ENCODE results near the gene DYRK3. TPM values are rescaled to one million over a fixed set of nuclear protein-coding genes. Genes with fewer than 3 reads are reported as not detected.

Gene DYRK3
- total and polyA plus RNA-seq, 2 of the 13 experiments (the other 11 are each of a cell fraction or from before 2014, with no cell fraction given), result 0.48 to 2.8 TPM

DNA sequence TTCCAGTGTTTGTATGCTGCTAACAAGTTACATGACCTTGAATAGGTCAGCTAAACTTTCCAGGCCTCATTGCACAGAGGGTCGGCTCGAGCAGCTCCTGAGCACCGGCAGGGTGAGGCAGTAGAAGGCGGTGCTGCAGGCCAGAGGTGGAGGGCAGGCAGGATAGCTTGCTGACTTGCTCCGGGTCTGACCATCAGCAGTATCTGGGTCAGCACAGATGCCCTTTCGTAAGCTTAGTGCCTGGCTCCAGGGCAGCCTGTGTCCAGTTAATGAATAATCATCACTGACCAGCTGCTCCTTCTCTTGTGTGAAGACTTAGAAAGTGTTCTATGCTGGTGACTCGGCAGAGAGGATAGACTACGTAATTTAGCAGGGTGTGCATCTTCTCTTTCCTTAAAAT is 56.3 kb downstream of the DYRK3 start (continued):
- TF ChIP-seq, protein P1, sequence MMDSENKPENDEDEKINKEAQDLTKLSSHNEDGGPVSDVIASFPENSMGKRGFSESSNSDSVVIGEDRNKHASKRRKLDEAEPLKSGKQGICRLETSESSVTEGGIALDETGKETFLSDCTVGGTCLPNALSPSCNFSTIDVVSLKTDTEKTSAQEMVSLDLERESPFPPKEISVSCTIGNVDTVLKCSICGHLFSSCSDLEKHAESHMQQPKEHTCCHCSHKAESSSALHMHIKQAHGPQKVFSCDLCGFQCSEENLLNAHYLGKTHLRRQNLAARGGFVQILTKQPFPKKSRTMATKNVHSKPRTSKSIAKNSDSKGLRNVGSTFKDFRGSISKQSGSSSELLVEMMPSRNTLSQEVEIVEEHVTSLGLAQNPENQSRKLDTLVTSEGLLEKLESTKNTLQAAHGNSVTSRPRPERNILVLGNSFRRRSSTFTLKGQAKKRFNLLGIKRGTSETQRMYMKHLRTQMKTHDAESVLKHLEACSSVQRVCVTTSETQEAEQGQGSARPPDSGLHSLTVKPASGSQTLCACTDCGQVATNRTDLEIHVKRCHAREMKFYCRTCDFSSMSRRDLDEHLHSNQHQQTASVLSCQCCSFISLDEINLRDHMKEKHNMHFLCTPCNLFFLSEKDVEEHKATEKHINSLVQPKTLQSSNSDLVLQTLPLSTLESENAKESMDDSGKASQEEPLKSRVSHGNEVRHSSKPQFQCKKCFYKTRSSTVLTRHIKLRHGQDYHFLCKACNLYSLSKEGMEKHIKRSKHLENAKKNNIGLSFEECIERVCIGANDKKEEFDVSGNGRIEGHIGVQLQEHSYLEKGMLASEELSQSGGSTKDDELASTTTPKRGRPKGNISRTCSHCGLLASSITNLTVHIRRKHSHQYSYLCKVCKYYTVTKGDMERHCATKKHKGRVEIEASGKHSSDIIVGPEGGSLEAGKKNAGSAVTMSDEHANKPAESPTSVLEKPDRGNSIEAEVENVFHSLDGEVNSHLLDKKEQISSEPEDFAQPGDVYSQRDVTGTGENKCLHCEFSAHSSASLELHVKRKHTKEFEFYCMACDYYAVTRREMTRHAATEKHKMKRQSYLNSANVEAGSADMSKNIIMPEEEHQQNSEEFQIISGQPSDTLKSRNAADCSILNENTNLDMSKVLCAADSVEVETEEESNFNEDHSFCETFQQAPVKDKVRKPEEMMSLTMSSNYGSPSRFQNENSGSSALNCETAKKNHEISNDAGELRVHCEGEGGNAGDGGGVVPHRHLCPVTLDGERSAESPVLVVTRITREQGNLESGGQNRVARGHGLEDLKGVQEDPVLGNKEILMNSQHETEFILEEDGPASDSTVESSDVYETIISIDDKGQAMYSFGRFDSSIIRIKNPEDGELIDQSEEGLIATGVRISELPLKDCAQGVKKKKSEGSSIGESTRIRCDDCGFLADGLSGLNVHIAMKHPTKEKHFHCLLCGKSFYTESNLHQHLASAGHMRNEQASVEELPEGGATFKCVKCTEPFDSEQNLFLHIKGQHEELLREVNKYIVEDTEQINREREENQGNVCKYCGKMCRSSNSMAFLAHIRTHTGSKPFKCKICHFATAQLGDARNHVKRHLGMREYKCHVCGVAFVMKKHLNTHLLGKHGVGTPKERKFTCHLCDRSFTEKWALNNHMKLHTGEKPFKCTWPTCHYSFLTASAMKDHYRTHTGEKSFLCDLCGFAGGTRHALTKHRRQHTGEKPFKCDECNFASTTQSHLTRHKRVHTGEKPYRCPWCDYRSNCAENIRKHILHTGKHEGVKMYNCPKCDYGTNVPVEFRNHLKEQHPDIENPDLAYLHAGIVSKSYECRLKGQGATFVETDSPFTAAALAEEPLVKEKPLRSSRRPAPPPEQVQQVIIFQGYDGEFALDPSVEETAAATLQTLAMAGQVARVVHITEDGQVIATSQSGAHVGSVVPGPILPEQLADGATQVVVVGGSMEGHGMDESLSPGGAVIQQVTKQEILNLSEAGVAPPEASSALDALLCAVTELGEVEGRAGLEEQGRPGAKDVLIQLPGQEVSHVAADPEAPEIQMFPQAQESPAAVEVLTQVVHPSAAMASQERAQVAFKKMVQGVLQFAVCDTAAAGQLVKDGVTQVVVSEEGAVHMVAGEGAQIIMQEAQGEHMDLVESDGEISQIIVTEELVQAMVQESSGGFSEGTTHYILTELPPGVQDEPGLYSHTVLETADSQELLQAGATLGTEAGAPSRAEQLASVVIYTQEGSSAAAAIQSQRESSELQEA (CRISPR knock-in tag; IDR thresholded peaks at IDR 0.05; ENCODE audit: not compliant biosample characterization), result no peak
- TF ChIP-seq, protein P2, sequence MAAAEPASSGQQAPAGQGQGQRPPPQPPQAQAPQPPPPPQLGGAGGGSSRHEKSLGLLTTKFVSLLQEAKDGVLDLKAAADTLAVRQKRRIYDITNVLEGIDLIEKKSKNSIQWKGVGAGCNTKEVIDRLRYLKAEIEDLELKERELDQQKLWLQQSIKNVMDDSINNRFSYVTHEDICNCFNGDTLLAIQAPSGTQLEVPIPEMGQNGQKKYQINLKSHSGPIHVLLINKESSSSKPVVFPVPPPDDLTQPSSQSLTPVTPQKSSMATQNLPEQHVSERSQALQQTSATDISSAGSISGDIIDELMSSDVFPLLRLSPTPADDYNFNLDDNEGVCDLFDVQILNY (CRISPR knock-in tag; conservative IDR thresholded peaks at IDR 0.05), result no peak
- TF ChIP-seq ZNF570 (CRISPR knock-in tag; IDR thresholded peaks at IDR 0.05; ENCODE audit: borderline replicate concordance) (no peak), BORCS8-MEF2B (CRISPR knock-in tag; IDR thresholded peaks at IDR 0.05) (no peak), CBX1 (IDR thresholded peaks at IDR 0.05; ENCODE audit: low read depth) (no peak), EHMT2 (IDR thresholded peaks at IDR 0.05; ENCODE audit: borderline replicate concordance, low read depth, low read length) (no peak), NRL (CRISPR knock-in tag; IDR thresholded peaks at IDR 0.05; ENCODE audit: borderline replicate concordance) (no peak), ZNF549 (CRISPR knock-in tag; IDR thresholded peaks at IDR 0.05) (no peak), BHLHE40 (IDR thresholded peaks at IDR 0.05; ENCODE audit: low read length) (no peak), SNAPC2 (CRISPR knock-in tag; IDR thresholded peaks at IDR 0.05) (no peak), ZFP82 (CRISPR knock-in tag; IDR thresholded peaks at IDR 0.05; ENCODE audit: borderline replicate concordance) (no peak), ATAD3A (CRISPR knock-in tag; IDR thresholded peaks at IDR 0.05) (no peak), KLF11 (CRISPR knock-in tag; IDR thresholded peaks at IDR 0.05) (no peak), HNRNPK (IDR thresholded peaks at IDR 0.05; ENCODE audit: low read depth, low read length, poor library complexity, severe bottlenecking) (no peak), ZNF230 (CRISPR knock-in tag; IDR thresholded peaks at IDR 0.05) (no peak)
- TF ChIP-seq, protein P3, sequence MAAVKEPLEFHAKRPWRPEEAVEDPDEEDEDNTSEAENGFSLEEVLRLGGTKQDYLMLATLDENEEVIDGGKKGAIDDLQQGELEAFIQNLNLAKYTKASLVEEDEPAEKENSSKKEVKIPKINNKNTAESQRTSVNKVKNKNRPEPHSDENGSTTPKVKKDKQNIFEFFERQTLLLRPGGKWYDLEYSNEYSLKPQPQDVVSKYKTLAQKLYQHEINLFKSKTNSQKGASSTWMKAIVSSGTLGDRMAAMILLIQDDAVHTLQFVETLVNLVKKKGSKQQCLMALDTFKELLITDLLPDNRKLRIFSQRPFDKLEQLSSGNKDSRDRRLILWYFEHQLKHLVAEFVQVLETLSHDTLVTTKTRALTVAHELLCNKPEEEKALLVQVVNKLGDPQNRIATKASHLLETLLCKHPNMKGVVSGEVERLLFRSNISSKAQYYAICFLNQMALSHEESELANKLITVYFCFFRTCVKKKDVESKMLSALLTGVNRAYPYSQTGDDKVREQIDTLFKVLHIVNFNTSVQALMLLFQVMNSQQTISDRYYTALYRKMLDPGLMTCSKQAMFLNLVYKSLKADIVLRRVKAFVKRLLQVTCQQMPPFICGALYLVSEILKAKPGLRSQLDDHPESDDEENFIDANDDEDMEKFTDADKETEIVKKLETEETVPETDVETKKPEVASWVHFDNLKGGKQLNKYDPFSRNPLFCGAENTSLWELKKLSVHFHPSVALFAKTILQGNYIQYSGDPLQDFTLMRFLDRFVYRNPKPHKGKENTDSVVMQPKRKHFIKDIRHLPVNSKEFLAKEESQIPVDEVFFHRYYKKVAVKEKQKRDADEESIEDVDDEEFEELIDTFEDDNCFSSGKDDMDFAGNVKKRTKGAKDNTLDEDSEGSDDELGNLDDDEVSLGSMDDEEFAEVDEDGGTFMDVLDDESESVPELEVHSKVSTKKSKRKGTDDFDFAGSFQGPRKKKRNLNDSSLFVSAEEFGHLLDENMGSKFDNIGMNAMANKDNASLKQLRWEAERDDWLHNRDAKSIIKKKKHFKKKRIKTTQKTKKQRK (IDR thresholded peaks at IDR 0.05; ENCODE audit: low read length), result no peak
- TF ChIP-seq, protein P4, sequence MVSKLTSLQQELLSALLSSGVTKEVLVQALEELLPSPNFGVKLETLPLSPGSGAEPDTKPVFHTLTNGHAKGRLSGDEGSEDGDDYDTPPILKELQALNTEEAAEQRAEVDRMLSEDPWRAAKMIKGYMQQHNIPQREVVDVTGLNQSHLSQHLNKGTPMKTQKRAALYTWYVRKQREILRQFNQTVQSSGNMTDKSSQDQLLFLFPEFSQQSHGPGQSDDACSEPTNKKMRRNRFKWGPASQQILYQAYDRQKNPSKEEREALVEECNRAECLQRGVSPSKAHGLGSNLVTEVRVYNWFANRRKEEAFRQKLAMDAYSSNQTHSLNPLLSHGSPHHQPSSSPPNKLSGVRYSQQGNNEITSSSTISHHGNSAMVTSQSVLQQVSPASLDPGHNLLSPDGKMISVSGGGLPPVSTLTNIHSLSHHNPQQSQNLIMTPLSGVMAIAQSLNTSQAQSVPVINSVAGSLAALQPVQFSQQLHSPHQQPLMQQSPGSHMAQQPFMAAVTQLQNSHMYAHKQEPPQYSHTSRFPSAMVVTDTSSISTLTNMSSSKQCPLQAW (CRISPR knock-in tag; IDR thresholded peaks at IDR 0.05), result peak; percentile 82; the same call in 1 of the 2 replicates
